OCI-LY1 (cell line): ENCODE results near the gene GSE1.

Source experiments
- H2AFZ ChIP-seq: fragments of 200-600 bp; sonication (generic), shearing (Covaris generic); 2 replicates; pipeline ENCODE4 v1.6.0; 2014; ENCODE audit warnings: antibody characterized with exemption, mild to moderate bottlenecking, low read length
- H3F3A ChIP-seq: fragments of 200-600 bp; sonication (generic), shearing (Covaris generic); 2 replicates; pipeline ENCODE4 v1.6.0; 2014; ENCODE audit warnings: mild to moderate bottlenecking, antibody characterized with exemption, low read length, moderate library complexity; ENCODE audit not compliant: insufficient read depth
- H3K27ac ChIP-seq: fragments of 200-600 bp; sonication (generic); 2 replicates; pipeline ENCODE4 v1.5.1; 2014; ENCODE audit warnings: low read length, mixed run types, mild to moderate bottlenecking, low read depth; ENCODE audit not compliant: poor library complexity, severe bottlenecking
- H3K27me3 ChIP-seq: fragments of 200-600 bp; sonication (generic); 2 replicates; pipeline ENCODE4 v1.6.0; 2014; ENCODE audit warnings: antibody characterized with exemption, mild to moderate bottlenecking, low read length, moderate library complexity; ENCODE audit not compliant: insufficient read depth
- H3K36me3 ChIP-seq: fragments of 200-600 bp; sonication (generic); 2 replicates; pipeline ENCODE4 v1.6.1; 2014; ENCODE audit warnings: mild to moderate bottlenecking, antibody characterized with exemption, low read length, moderate library complexity, mixed read lengths; ENCODE audit not compliant: insufficient read depth
- H3K4me1 ChIP-seq: fragments of 200-600 bp; sonication (generic); 2 replicates; pipeline ENCODE4 v1.5.1; 2014; ENCODE audit warnings: mild to moderate bottlenecking, low read length, moderate library complexity; ENCODE audit not compliant: insufficient read depth, severe bottlenecking
- H3K4me2 ChIP-seq: fragments of 200-600 bp; sonication (generic), shearing (Covaris generic); 2 replicates; pipeline ENCODE4 v1.6.1; 2014; ENCODE audit warnings: low read length
- H3K4me3 ChIP-seq: fragments of 200-600 bp; sonication (generic); 2 replicates; pipeline ENCODE4 v1.5.1; 2014; ENCODE audit warnings: low read length, low read depth, mild to moderate bottlenecking, mixed read lengths; ENCODE audit not compliant: poor library complexity, severe bottlenecking
- H3K79me2 ChIP-seq: fragments of 200-600 bp; shearing (Covaris generic); 2 replicates; pipeline ENCODE4 v1.6.1; 2016; ENCODE audit warnings: mixed run types, low read length, mixed read lengths; ENCODE audit not compliant: insufficient read depth
- H3K9ac ChIP-seq: fragments of 200-600 bp; sonication (generic), shearing (Covaris generic); 2 replicates; pipeline ENCODE4 v1.6.1; 2014; ENCODE audit warnings: mild to moderate bottlenecking, low read length, mixed read lengths
- H3K9me2 ChIP-seq: fragments of 200-600 bp; sonication (generic), shearing (Covaris generic); 2 replicates; pipeline ENCODE4 v1.6.1; 2014; ENCODE audit warnings: low read depth, mild to moderate bottlenecking, low read length, mixed read lengths
- H3K9me3 ChIP-seq: fragments of 200-600 bp; shearing (Covaris generic); 2 replicates; pipeline ENCODE4 v1.6.1; 2014; ENCODE audit warnings: low read length, mixed read lengths
- H4K20me1 ChIP-seq: fragments of 200-600 bp; sonication (generic), shearing (Covaris generic); 2 replicates; pipeline ENCODE4 v1.6.0; 2016; ENCODE audit warnings: mild to moderate bottlenecking, low read length; ENCODE audit not compliant: insufficient read depth
- EZH2 ChIP-seq: fragments of 200-600 bp; sonication (generic), shearing (Covaris generic); IDR thresholded peaks from 2 replicates; pipeline ENCODE4 v1.8.0; 2017; ENCODE audit warnings: borderline replicate concordance, mixed run types, mild to moderate bottlenecking, antibody characterized with exemption, low read length, moderate library complexity, mixed read lengths
- TF ChIP-seq, protein P1 (sequence below): fragments of 200-600 bp; sonication (generic), shearing (Covaris generic); IDR thresholded peaks from 2 replicates; pipeline ENCODE4 v1.5.1; 2017; ENCODE audit warnings: mild to moderate bottlenecking, antibody characterized with exemption, low read length, moderate library complexity, mixed read lengths

GSE1 gene

DNA sequence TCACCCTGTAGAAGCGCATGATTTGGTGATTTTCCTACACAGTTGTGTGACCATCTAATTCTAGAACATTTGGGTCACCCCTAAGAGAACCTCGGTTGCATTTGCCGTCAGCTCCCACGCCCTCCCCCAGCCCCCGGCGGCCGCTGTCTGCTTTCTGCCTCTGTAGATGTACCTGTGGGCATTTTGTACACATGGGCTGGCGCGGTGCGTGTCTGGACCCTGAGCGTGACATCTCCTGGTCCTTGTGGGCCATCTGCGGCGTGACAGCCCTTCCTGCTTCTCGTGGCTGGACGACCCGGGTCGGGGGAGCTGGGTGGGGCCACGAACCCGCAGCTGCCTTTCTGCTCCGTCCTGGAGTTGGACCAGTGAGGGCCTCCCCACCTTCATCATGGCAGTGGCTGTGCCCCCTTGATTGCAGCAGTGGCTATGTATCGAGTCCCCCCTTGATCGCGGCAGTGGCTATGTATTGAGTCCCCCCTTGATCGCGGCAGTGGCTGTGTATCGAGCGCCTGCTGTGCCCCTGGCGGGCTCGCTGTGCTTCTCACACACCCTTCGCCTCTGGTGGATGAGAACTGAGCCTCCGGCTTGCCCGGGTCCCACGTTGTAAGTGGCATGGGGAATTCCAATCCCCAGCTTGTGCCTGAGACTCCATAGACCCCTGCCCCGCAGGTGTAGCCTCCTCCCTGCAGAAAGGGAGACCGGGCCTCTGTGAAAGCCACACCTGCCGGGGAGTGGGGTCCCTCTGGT, 24.1 kb downstream of the GSE1 start:
- Histone ChIP-seq H3K4me2 (no peak overlapping the region), H3K9ac (no peak overlapping the region), H3K79me2 (peaks cover 2% of the 10 kb centered on the region; the same call in 1 of the 2 replicates), H2AFZ (no peak overlapping the region), H3K9me2 (no peaks in the 10 kb centered on the region), H3K27ac (no peak overlapping the region), H3F3A (no peaks in the 10 kb centered on the region), H3K27me3 (no peaks in the 10 kb centered on the region), H3K4me3 (no peak overlapping the region), H4K20me1 (no peaks in the 10 kb centered on the region), H3K9me3 (no peaks in the 10 kb centered on the region), H3K4me1 (peaks cover 6% of the 10 kb centered on the region), H3K36me3 (peaks cover 20% of the 10 kb centered on the region)
- TF ChIP-seq, protein P1, sequence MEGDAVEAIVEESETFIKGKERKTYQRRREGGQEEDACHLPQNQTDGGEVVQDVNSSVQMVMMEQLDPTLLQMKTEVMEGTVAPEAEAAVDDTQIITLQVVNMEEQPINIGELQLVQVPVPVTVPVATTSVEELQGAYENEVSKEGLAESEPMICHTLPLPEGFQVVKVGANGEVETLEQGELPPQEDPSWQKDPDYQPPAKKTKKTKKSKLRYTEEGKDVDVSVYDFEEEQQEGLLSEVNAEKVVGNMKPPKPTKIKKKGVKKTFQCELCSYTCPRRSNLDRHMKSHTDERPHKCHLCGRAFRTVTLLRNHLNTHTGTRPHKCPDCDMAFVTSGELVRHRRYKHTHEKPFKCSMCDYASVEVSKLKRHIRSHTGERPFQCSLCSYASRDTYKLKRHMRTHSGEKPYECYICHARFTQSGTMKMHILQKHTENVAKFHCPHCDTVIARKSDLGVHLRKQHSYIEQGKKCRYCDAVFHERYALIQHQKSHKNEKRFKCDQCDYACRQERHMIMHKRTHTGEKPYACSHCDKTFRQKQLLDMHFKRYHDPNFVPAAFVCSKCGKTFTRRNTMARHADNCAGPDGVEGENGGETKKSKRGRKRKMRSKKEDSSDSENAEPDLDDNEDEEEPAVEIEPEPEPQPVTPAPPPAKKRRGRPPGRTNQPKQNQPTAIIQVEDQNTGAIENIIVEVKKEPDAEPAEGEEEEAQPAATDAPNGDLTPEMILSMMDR, result no peak
- TF ChIP-seq EZH2, result no peak

DNA sequence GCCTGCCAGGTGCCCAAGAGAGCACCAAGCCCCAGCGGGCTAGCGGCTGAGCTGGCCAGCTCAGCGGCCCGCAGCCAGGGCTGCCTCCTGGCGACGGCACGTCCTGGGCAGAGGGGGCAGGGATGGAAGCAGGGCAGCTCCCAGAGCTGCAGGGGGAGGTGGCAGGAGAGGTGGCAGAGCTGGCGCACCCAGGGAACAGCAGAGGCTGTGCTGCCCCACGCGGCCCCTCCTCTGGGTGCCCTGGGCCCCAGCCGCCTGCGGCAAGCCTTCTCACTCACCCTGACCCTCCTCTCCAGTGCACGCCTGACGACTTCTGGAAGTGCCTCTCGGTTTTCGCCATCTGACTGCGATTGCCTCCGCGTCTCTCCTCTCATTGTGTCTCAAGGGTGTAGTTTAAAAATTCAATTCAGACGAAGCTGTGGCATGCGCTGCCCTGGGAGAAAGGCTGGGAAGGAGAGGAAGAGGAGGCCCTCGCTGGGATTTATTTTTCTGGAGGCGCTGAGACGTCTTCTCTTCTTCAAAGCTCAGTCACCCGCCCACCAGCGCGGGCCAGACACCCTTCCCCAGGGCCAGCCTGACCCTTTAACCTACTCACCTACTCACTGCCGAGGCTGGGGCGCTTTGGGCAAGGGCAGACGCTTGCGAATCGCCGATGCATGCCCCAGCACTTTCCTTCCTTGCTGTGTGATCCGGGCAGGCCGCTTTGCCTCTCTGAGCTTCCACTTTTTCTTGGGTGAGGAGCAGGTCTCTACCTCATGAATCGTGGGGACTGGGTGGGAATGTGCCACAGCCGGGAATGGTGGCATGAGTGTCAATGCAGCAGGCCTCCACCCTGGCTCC, 24.9 kb downstream of the GSE1 start:
- TF ChIP-seq EZH2, result no peak
- TF ChIP-seq, protein P1, result no peak
- peaks cover 20% of the 10 kb centered on the region for H3K36me3 ChIP-seq

DNA sequence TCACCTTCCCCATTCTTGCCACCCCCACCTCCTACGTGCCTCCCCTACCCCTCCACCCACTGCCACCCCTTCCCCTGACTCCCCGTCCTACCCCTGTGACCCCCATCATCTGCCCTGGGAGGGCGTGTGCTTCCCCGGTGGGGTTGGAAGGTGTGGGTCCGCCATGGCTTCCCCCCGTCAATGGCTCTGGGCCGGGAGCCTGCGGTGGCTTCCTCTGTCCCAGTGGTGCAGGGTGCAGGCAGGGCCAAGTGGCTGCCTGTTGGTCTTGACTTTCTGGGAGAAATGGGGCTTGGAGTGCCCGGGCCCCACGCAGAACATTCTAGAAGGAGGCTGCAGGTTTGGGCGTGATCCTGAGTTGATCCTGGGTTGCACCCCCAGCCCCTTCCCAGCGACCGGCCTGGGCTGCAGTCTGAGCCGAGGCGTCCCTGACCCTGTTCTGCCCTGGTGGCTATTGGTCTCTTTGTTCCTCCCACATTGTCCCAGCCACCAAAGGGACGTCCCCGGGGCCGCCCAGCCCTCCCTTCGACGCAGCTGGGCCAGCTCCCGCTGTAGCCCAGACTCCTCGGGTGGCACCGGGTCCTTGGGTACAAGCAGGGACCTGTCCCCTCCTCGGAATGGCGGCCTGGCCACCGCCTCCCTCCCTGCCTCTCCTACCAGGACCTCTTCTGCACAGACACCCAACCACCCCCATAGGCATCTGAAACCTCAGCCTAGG, 25.7 kb downstream of the GSE1 start:
- no peaks in the 10 kb centered on the region; the same call in 1 of the 2 replicates for H3K79me2 ChIP-seq
- no peaks in the 10 kb centered on the region for H3K9me2 ChIP-seq
- H3K9me3 ChIP-seq, result no peaks in the 10 kb centered on the region
- no peaks in the 10 kb centered on the region for H4K20me1 ChIP-seq
- H3K4me2 ChIP-seq, result no peak overlapping the region
- H3K4me1 ChIP-seq, result no peaks in the 10 kb centered on the region
- no peak for TF ChIP-seq EZH2
- no peak overlapping the region for H3K4me3 ChIP-seq
- H3K9ac ChIP-seq, result no peak overlapping the region
- H3K27me3 ChIP-seq, result no peaks in the 10 kb centered on the region
- no peaks in the 10 kb centered on the region for H3F3A ChIP-seq
- H3K36me3 ChIP-seq, result peaks cover 13% of the 10 kb centered on the region; the same call in 1 of the 2 replicates
- H3K27ac ChIP-seq, result no peak overlapping the region
- no peak overlapping the region for H2AFZ ChIP-seq

More for the DNA sequence above, 24.9 kb downstream of the GSE1 start:
- Histone ChIP-seq H3K9me2 (no peaks in the 10 kb centered on the region), H3K27ac (no peak overlapping the region), H3K4me3 (no peak overlapping the region), H4K20me1 (no peaks in the 10 kb centered on the region), H3K4me1 (peaks cover 1% of the 10 kb centered on the region), H3K9me3 (no peaks in the 10 kb centered on the region), H3K4me2 (no peak overlapping the region), H3K9ac (no peak overlapping the region), H3K79me2 (no peaks in the 10 kb centered on the region; the same call in 1 of the 2 replicates), H3K27me3 (no peaks in the 10 kb centered on the region), H3F3A (no peaks in the 10 kb centered on the region), H2AFZ (no peak overlapping the region)
